ENCODE measurements around the gene ODF4.
A peak's percentile ranks its signal among the peaks of the same experiment; 100 is the strongest.
"Not testable (repeated sequence)": the region's sequence is repeated elsewhere in the genome, so short reads cannot be mapped to it uniquely, and the experiment has no call there.

Gene ODF4

DNA sequence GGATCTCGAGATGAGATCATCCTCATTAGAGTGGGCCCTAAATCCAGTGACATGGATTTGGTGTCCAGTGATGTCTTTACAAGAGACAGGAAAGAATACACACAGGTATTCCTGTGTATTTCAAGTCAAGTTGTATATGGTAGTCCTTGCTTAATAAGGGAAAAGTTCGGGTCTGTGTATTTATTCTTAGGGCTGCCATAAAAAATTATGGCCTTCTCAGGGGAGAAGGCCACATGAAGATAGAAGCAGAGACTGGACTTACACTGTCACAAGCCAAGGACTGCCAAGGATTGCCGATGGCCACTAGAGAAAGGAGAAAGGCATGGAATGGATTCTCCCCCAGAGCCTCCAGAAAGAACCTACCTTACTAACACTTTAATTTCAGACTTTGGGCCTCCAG lies 28.6 kb downstream of the ODF4 start:
- DNase-seq (ENCODE audit: low read depth in 2 of 2), result no peak

DNA sequence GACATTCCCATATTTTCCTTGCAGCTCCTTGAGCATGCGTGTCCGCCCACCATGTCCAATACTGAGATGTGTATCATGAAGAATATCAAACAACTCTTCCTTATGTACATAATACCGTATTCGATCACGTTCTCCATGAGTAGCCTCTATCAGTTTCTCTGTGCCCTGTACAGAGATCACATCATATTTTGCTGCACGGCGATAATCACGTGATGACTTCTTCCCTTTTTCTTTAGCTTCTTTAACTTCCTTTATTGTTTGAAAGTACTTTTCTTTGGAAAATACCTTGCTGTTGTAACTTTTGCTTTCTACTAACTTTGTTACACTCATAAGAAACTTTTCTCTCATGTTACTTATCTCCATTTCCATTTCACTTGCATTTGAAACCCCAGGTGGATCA lies 30.3 kb downstream of the ODF4 start:
- no peak for DNase-seq (ENCODE audit: low read depth in 2 of 2)

DNA sequence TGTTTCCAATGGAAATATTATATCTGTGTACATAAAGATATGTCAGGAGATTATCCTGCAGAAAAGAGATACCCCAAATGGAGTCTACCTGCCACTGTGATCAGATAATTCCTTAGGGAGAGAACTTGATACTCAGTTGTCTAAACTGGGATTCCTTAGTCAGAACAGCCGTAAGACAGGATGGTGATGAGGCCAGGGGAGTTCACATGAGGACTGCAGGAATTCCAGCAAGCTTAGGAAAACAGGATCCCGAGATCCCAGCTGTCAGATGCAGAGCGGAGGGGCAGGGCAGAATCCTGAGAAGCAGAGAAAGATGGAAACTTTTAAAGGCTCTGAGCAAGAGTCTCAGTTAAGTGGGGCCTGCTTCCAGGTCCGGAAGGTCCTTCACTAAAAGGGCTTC lies 32.1 kb downstream of the ODF4 start:
- no peak for DNase-seq (ENCODE audit: low read depth in 2 of 2)

DNA sequence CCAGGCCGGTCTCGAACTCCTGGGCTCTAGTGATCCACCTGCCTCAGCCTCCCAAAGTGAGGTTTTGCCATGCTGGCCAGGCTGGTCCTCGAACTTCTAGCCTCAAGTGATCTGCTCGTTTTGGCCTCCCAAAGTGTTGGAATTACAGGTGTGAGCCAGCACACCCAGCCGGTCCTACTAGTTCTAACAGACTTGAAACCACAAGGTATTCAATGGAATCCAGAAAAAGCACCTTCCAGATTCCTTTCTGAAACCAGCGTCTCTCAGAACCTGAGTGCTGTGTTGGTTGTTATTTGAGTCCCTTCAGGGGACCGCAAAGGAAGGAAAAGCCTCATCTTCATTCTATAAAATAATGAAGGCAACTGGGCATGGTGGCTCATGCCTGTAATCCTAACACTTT lies 32.8 kb downstream of the ODF4 start:
- no peak for DNase-seq (ENCODE audit: low read depth in 2 of 2)

DNA sequence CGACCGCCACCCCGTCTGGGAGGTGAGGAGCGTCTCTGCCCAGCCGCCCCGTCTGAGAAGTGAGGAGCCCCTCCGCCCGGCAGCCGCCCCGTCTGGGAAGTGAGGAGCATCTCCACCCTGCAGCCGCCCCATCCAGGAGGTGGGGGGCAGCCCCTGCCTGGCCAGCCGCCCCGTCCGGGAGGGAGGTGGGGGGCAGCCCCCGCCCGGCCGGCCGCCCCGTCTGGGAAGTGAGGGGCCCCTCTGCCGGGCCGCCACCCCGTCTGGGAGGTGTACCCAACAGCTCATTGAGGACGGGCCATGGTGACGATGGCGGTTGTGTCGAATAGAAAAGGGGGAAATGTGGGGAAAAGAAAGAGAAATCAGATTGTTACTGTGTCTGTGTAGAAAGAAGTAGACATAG lies 34.2 kb downstream of the ODF4 start:
- DNase-seq (ENCODE audit: low read depth in 2 of 2), result not testable (repeated sequence)

DNA sequence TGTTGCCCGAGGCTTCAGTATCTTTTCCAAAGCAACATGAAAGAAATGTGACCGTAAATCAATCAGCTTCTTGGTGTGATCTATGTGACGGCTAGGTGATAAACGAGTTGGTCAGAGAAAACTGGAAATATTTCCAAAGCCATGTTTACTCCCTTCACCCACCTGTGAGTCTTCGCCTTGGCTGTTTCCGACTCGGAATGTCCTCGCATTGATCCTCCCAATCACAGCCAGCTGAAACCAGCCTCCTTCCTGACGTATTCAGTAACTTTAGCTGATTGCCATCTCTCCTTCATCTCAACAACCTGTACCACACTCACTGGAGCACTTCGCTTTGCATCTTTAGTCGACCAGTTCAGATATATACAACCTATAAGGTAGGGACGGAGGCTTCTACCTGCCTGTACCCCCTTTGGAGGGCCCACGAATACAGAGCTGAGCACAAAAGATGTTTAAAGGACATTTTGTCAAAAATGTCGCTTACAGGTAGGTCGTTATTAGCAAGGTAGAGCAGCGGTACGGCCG lies 36.2 kb downstream of the ODF4 start:
- no peak for DNase-seq (ENCODE audit: low read depth in 2 of 2)

DNA sequence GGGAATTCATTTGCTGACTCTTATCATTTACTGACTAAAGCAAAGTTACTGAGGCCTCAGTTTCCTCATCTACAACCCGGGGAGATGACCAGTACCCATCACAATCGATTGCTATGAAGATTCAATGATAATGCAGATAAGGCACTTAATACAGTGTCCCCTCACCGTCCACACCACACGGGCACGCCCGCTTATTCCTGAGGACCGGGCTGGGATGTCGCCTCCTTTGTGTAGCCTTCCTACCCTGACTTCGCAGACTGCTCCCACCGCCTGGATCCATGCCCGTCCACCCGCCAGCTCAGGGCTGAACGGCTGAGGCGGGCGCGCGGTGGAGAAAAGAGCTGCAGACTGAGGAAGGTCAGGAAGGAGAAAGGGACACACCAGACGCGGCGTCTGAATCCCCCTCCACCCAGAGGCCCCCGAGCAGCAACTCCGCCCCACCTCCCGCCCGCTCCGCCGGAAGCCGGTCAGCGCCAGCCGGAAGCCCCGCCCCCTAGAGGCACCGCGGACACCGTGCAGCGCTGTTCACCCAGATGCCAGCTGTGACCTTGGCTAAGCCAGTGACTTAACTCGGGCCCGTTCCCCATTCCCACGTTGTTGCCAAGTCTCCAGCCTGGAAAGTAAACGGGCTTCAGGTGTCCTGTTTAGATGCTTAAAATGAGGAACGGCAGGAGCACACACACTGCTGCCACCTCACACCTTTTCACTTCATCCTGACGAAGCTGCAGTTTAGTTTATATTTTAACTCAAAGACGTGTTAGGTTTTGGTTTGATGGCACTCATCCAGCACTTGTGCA lies 36.8 kb downstream of the ODF4 start, which contains the start of gene KRABD2:
Gene KRABD2 (minus strand): TSS at position 434 of the 797 bp plus-strand sequence.
- peak; percentile 78 to 88 for DNase-seq (ENCODE audit: low read depth in 2 of 2)

DNA sequence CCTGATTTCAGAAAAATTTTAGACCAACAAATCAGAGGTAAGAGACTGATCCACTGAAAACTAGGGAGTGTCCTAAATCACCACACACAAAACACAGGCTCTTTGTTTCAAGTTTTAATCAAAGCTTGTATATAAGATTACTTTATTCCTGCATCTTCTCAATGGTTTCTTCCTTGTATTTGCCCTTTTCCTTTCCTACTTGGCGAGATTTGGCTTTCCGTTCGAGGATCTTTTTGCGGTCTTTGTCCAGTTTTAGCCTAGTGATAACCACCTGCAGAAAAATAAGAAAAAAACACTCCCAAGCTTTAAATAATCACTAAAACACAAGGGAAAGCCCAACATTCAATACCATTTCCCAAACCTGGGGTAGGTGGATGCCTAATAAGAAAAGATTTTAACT lies 37.8 kb downstream of the ODF4 start:
- DNase-seq (ENCODE audit: low read depth in 2 of 2), result no peak

DNA sequence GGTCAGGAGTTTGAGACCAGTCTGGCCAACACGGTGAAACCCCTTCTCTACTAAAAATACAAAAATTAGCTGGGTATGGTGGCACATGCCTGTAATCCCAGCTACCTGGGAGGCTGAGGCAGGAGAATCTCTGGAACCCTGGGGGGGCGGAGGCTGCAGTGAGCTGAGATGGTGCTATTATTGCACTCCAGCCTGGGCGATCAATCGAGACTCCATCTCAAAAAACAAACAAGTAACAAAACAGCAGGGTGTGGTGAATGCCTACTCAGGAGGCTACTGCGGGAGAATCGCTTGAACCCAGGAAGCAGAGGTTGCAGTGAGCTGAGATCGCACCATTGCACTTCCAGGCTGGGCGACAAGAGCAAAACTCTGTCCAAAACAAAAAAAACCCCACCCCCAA lies 38.5 kb downstream of the ODF4 start:
- DNase-seq (ENCODE audit: low read depth in 2 of 2), result not testable (repeated sequence)

DNA sequence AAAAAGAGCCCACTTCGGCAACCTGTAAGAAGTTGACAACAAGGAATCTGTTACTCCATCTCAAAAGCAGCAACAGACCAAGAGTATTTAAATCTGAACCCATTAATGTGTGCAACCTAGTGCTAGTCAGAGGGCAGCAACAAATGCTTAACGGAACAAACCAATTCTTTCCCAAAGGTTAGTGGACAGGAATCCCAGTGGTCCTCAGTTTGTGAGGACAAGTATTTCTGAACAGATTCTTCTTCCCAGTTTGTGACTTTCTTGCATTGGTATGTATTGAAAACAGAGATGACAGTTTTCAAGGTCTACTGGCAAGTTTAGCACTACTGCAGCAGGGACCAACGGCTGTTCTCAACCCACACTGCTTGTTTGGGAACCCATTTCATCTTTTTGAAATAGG lies 40.4 kb downstream of the ODF4 start:
- no peak for DNase-seq (ENCODE audit: low read depth in 2 of 2)

DNA sequence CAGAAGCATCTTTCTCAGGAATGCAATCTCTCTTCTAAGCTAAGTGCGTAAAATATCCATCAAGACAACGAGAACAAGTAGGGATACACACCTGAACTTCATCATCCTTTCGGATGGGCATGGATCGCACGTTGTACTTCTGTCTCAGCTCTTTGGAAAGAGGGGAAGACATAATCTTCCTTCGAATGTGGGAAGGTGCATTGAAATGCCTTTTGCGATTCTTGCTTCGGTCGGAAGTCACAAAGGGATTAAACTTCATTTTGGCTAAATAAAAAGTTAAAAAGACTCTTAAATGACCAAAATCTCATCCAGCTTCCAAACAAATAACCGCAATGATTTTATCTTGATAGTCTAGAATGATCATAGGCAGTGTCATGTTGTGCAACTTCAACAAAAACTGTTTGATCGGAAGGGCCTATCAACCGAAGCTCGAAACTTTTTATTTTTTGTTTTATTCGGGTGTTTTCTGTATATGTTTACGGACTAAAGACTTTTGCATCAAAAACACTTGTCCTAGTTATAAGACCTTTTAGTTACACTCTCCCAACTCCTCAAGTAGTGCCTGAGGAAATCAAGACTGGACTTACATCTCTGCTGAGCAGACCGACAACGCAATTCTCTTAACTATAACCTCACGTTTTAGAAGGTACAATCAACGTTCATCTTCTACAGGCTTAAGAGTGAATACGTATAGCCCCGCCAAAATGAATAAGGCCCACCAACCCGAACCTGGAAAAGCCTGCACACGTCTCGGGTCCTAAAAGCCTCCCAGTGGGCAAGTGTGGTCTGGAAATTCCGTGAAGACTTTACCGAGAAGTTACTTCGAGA lies 42.6 kb downstream of the ODF4 start:
- no peak for DNase-seq (ENCODE audit: low read depth in 2 of 2)

DNA sequence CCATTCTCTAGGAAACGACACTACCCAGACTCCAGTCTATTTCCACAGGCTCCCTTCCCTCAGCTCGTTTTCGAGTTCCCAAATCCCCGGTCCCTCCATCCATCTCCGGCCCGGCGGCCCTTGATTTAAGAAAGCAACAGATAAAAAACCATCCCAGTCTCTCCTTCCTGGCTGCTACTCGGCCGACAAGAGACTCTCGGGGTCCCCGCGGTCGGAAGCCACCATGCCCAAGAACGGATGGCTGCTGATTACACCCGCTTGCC lies 43.2 kb downstream of the ODF4 start:
- DNase-seq (ENCODE audit: low read depth in 2 of 2), result no peak

DNA sequence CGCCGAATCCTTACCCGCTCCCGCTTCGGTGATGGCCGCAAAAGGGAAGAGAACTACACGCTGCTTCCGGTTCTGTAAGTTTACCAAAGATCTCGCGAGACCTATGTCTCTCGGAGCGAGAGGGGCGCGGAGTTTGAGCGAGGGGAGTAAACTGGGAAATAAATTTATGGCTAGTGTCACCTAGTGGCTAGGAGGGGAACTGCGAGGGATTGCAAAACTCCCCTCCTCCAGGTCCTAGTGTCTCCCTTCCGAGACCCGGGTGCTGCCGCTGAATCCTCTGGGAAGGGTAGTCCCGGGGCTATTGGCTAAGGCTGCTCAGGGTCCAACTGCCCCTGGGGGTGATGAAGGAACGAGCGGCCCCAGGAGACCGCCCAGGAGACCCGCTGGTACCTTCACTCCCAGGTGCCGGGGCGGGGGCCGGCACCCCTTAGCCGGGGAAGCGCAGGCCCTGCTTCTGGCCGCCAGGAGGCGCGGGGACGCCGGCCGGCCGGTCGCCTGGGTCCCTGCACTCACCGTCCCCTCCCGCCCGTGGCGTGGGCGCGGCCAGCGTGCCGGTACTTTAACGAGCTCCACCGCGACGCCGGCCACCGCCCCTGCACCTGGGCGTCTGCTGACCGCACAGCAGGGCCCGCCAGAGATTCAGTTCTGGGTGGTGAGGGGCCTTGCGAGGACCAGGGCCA lies 43.6 kb downstream of the ODF4 start, which contains the start of gene RPL26:
Gene RPL26 (minus strand): TSS at position 51 of the 680 bp plus-strand sequence. CDS start 883 bp downstream, outside the sequence.
- peak; percentile 91 to 93 for DNase-seq (ENCODE audit: low read depth in 2 of 2)

DNA sequence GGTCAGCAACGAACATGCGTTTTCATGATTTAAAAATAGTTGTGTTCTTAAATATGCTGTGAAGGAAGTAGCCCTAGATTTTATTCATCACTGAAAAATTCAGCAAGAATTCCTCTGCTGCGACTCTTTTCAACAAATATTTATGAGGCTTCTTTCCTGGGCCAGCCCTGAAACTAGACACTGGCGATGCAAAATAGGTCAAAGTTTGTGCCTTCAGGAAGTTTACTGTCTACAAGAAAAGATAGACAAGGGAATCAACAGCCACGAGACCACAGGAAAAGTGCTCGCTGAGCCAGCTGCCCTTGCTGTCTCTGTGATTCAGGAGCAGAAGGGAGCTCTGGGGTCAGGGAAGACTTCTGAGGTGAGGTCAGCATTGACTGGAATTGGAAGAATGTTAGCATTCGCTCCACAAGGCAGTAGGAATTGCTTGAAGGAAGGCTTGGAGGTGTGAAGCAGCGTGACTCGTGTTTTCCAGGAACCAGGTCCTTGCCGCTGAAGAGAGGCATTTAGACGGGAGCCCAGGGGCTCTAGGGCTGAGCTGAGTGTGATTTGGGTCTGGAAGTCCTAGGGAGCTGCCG lies 45.2 kb downstream of the ODF4 start:
- no peak for DNase-seq (ENCODE audit: low read depth in 2 of 2)

DNA sequence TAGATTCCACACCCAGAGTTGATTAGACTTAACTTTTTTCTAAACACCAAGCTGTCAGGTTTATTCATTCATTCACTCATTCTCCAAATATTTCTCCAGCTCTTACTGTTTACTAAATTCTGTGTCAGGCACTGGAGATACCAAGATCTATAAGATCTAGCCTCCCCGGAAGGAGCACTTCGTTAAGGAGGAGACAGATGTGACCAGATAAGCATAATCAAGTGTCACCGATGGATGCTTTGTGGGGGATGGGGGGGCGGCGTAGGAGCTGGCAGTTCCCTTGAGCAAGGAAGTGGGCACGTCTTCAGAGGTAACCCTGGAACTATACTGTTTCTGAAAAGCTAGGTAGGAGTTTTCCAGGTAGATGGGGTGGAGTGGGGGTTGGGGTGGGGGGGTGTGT lies 47.2 kb downstream of the ODF4 start:
- no peak for DNase-seq (ENCODE audit: low read depth in 2 of 2)

DNA sequence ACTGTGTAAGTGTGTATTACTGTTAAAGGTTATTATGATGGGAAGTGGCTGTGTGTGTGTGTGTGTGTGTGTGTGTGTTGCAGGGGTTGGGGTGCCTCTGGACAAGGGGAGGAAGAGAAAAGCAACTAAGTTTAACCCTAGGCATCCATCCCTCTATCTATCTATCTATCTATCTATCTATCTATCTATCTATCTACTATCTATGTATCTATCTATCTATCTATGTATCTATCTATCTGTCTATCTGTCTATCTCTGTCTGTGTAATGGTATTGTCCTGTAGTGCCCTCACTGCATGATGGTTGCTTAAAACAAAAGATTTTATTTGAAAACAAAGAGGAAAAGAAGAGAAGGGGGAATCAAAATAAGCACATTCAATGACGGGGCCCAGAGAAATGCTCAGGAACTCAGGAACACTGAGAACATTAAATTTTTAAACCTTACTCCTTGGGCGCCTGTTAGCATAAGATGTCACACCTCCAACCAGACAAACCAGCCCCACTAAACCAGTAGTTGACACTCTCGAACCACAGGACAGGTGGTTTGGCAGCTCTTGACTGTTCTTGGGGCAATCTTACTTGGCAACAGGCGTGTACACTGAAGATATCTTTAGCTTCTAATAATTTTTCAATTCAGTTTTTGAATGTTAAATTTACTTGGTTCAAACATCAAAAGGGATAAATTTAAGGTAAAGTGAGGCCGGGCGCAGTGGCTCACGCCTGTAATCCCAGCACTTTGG lies 48.4 kb downstream of the ODF4 start:
- no peak for DNase-seq (ENCODE audit: low read depth in 2 of 2)

DNA sequence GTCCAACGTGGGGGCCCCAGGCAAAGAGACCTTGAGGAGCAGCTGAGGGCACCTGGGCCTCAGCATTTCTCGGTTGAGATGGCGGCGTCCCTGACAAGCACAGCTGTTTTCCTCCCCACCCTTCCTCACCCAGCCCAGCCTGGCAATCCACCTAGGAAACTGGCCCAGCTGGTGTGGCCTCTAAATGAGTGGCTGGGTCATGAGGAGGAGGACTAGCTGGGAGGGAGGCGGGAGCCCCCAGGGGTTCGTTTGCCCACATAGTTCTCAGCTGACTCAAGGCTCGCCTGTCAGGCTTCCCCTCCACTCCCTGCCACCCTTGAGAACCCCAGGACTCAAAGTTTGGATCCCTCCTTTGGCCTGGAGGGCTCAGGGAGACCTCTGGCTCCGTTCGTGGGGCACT lies 52.1 kb downstream of the ODF4 start:
- no peak for DNase-seq (ENCODE audit: low read depth in 2 of 2)

DNA sequence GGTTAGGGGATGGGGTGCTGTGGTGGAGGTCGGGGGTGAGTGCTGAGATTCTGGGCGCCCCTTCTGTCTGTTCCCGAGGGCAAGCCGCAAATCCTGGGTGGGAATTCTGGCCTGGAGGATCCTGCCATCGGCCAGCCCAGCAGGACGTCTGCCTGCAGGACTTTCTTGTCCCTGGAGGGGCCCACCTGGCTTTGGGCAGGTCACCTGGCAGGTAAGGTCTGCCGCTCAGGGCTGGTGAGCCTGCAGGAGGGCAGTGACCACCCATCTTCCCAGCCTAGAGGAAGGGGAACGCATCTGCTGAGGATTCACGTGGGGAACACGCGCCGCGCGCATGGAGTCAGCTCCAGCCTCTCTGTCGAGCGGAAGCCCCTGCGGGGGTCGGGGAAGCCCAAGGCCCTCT lies 52.6 kb downstream of the ODF4 start:
- DNase-seq (ENCODE audit: low read depth in 2 of 2), result no peak

DNA sequence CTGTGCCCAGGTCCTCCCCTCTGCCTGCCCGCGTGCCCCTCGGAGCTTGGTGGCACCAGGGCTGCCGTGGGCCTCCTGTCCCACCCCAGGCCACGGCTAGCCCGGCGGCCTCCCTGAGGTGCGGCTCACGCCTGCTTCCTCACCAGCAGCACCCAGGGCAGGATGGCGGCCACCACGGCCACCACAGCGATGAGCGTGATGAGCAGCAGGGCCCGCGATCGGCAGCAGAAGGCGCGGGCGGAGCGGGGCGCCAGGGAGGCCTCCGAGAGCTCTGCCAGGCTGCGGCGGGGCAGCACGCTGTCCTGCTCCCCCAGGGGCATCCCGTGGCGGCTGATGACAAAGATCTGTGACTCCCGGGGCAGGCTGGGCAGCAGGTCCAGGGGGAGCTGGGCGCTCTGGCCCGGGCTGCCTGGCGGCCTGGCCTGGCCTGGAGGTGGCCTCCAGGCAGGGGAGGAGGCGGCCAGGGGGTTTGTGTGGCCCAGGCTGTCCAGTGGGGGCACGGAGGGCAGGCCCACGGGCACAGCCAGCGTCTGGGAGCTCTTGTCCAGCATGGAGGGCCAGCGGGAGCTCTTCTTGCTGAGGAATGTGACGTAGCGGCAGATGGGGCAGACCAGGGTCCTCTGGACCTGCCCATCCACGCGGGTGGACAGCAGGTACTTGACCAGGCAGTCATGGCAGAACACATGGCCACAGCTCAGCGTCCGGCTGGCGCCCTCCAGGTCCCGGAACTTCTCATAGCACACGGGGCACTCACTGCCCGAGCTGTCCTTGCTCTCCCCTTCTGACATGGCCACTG lies 53.2 kb downstream of the ODF4 start:
- no peak for DNase-seq (ENCODE audit: low read depth in 2 of 2)

DNA sequence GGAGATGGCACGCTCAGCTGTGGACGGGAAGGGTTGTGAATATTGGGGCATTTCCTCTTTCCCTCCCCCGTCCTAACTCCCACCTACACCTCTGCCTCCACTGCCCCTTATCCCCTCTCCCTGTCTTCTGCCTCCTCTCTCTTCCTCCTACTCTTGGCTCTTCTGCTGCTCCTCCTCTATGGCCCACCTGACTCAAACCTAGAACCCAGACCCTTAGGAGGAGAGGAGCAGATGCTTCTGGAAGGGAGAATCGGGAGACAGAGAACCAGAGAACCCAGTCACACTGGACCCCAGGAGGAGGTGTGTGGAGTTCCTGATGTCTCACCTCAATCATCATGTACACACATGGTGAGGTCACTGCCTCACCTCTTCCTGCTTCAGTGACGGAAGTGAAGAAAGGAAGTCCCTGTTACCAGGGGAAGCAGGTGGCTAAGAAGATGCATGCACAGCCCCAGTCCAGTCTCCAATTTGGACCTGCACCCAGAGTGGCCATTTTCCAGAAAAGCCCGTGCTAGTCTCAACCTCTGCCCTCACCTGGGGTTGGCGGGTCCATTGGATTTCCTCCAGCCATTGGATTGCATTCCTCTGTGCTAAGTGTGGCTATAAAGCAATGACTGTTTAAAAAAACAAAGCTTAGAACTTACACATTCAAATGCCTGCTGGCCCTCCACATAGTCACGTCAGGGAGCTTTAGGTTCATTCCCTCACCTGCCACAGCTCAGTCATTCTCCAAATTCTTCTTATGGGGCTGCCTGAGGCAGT lies 54.0 kb downstream of the ODF4 start:
- no peak for DNase-seq (ENCODE audit: low read depth in 2 of 2)
